ENCODE results near the gene STPG1.

STPG1 gene

DNA sequence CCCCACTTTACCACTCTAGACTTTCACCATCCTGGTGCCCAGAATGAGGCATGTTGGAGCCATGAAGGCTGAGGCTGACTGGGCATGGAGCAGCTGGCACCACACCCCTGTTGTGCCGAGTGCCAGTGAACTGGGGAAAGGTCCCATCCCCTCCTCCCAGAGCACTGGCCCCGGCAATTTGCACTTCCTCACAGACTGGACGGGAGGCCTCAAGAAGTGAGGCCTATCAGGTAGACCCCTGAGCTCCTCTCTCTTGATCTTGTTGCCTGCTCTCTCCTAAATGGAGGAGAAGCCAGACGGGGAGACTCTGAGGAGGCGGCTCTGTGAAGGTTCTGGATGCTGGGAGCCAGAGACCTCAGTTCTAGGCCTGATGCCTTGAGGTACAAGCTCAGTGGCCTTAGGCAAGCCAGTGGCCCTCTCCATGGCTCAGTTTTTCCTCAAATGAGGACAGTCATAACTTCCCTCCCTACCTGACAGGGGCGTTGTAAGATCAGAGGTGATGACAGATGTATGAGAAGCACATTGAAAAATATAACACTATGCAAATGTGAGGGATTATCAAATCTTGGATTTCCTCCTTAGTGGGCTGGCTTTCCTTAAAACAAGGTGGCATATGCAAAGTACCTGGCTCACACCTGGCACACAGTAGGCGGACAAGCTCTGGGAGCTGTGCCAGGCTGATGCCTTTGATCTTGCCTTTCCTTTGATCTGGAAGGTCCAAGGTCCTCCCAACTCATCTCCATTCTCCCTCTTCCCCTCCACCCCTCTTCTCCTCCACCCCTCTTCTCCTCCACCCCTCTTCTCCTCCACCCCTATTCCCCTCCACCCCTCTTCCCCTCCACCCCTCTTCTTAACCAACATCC lies 87.8 kb downstream of the STPG1 start:
- WGBS (ENCODE audit: extremely low coverage, insufficient coverage, insufficient read length) = no CpG with 5 or more reads among the region's 7 CpGs

GRCh38 chr1:24324903-24325302 lies 88.7 kb downstream of the STPG1 start:
- no peak overlapping the region for H4K8ac ChIP-seq (ENCODE audit: low read depth, low read length)
- no peak overlapping the region for H2AFZ ChIP-seq (ENCODE audit: insufficient read depth, low read length, poor library complexity)
- no peak overlapping the region for H2BK120ac ChIP-seq (ENCODE audit: insufficient read depth, low read length, poor library complexity)
- WGBS (ENCODE audit: extremely low coverage, insufficient coverage, insufficient read length) = no CpG with 5 or more reads among the region's 6 CpGs
- peaks cover 20% of the 10 kb centered on the region for H3K79me1 ChIP-seq (ENCODE audit: low read length)
- no peak overlapping the region for H3K9ac ChIP-seq (ENCODE audit: low read length)
- H3K4ac ChIP-seq (ENCODE audit: low read depth, low read length) = no peak overlapping the region
- no peaks in the 10 kb centered on the region for H3K9me3 ChIP-seq (ENCODE audit: insufficient read depth, low read depth, low read length)
- no peaks in the 10 kb centered on the region for H3K27me3 ChIP-seq (ENCODE audit: insufficient read depth, low read length)
- peaks cover 13 to 29% of the 10 kb centered on the region in 2 experiments for H3K4me1 ChIP-seq (ENCODE audit: control insufficient read depth in 1 of 2, insufficient read depth in 2 of 2, low read length in 2 of 2)
- H3K27ac ChIP-seq (ENCODE audit: low read depth, low read length) = no peak overlapping the region
- no peak overlapping the region for H4K12ac ChIP-seq (ENCODE audit: low read depth, low read length)
- H3K23ac ChIP-seq (ENCODE audit: low read length) = no peak overlapping the region
- no peak for DNase-seq
- H3K36me3 ChIP-seq (ENCODE audit: control insufficient read depth in 1 of 2, insufficient read depth in 2 of 2, low read length in 2 of 2) = peaks cover 0 to 2% of the 10 kb centered on the region in 2 experiments
- peaks cover 8% of the 10 kb centered on the region for H3K79me2 ChIP-seq (ENCODE audit: control insufficient read depth, insufficient read depth, low read length, poor library complexity)
- no peak overlapping the region for H2AK5ac ChIP-seq (ENCODE audit: low read length)
- no peak overlapping the region for H2BK5ac ChIP-seq (ENCODE audit: low read depth, low read length, poor library complexity)
- H4K91ac ChIP-seq (ENCODE audit: low read depth, low read length) = no peak overlapping the region
- no peak overlapping the region for H2BK12ac ChIP-seq (ENCODE audit: low read length)
- no peak overlapping the region for H3K14ac ChIP-seq (ENCODE audit: low read length)
- H3K4me2 ChIP-seq (ENCODE audit: low read length) = no peak overlapping the region
- H3K18ac ChIP-seq (ENCODE audit: low read length) = no peak overlapping the region
- H3K4me3 ChIP-seq (ENCODE audit: low read depth, low read length) = no peak overlapping the region

More for the DNA sequence above, 87.8 kb downstream of the STPG1 start:
- Histone ChIP-seq H2AK5ac (ENCODE audit: low read length) (no peak overlapping the region), H4K8ac (ENCODE audit: low read depth, low read length) (no peak overlapping the region), H3K4me3 (ENCODE audit: low read depth, low read length) (no peak overlapping the region), H3K79me2 (ENCODE audit: control insufficient read depth, insufficient read depth, low read length, poor library complexity) (peaks cover 3% of the 10 kb centered on the region), H3K14ac (ENCODE audit: low read length) (no peak overlapping the region), H4K12ac (ENCODE audit: low read depth, low read length) (no peak overlapping the region), H3K18ac (ENCODE audit: low read length) (no peak overlapping the region), H2BK12ac (ENCODE audit: low read length) (no peak overlapping the region), H3K4ac (ENCODE audit: low read depth, low read length) (no peak overlapping the region), H2BK5ac (ENCODE audit: low read depth, low read length, poor library complexity) (no peak overlapping the region), H3K27me3 (ENCODE audit: insufficient read depth, low read length) (no peaks in the 10 kb centered on the region), H2BK120ac (ENCODE audit: insufficient read depth, low read length, poor library complexity) (no peak overlapping the region), H3K36me3 (ENCODE audit: control insufficient read depth in 1 of 2, insufficient read depth in 2 of 2, low read length in 2 of 2) (peaks cover 0 to 2% of the 10 kb centered on the region in 2 experiments), H3K79me1 (ENCODE audit: low read length) (peaks cover 16% of the 10 kb centered on the region), H3K4me2 (ENCODE audit: low read length) (no peak overlapping the region), H3K27ac (ENCODE audit: low read depth, low read length) (no peak overlapping the region), H3K23ac (ENCODE audit: low read length) (no peak overlapping the region), H2AFZ (ENCODE audit: insufficient read depth, low read length, poor library complexity) (no peak overlapping the region), H4K91ac (ENCODE audit: low read depth, low read length) (no peak overlapping the region), H3K9me3 (ENCODE audit: insufficient read depth, low read depth, low read length) (no peaks in the 10 kb centered on the region), H3K4me1 (ENCODE audit: control insufficient read depth in 1 of 2, insufficient read depth in 2 of 2, low read length in 2 of 2) (peaks cover 13 to 23% of the 10 kb centered on the region in 2 experiments), H3K9ac (ENCODE audit: low read length) (no peak overlapping the region)
- DNase-seq = no peak

DNA sequence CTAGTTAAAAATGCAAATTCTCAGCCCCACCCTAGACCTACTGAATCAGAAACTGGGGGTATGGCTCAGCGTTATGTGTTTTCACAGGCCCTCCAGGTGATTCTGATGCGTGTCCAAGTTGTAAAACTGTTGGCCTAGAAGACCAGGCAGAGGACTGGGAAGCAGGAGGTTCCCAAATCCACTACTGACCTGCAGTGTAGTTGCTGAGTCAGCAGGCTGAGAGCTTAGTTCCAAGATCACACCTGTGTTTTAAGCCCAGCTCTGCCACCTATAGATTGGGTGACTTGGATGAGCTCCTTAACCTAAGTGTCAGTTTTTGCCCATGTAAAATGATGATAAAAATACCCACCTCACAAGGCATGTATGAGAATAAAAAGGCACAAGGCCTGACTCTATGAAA lies 90.3 kb downstream of the STPG1 start:
- Histone ChIP-seq H4K12ac (ENCODE audit: low read depth, low read length) (no peak overlapping the region), H3K4ac (ENCODE audit: low read depth, low read length) (peak overlapping the region; percentile 8), H3K4me3 (ENCODE audit: low read depth, low read length) (no peak overlapping the region), H3K9ac (ENCODE audit: low read length) (no peak overlapping the region), H3K4me1 (ENCODE audit: control insufficient read depth in 1 of 2, insufficient read depth in 2 of 2, low read length in 2 of 2) (peaks cover 13 to 39% of the 10 kb centered on the region in 2 experiments), H2BK5ac (ENCODE audit: low read depth, low read length, poor library complexity) (no peak overlapping the region), H2BK12ac (ENCODE audit: low read length) (peak overlapping the region; percentile 15), H4K91ac (ENCODE audit: low read depth, low read length) (no peak overlapping the region), H3K79me2 (ENCODE audit: control insufficient read depth, insufficient read depth, low read length, poor library complexity) (peaks cover 8% of the 10 kb centered on the region), H2AK5ac (ENCODE audit: low read length) (no peak overlapping the region), H2AFZ (ENCODE audit: insufficient read depth, low read length, poor library complexity) (no peak overlapping the region), H3K23ac (ENCODE audit: low read length) (no peak overlapping the region), H2BK120ac (ENCODE audit: insufficient read depth, low read length, poor library complexity) (no peak overlapping the region), H3K27ac (ENCODE audit: low read depth, low read length) (no peak overlapping the region), H4K8ac (ENCODE audit: low read depth, low read length) (no peak overlapping the region), H3K4me2 (ENCODE audit: low read length) (no peak overlapping the region), H3K14ac (ENCODE audit: low read length) (no peak overlapping the region), H3K36me3 (ENCODE audit: control insufficient read depth in 1 of 2, insufficient read depth in 2 of 2, low read length in 2 of 2) (peaks cover 0 to 2% of the 10 kb centered on the region in 2 experiments), H3K9me3 (ENCODE audit: insufficient read depth, low read depth, low read length) (no peaks in the 10 kb centered on the region), H3K18ac (ENCODE audit: low read length) (no peak overlapping the region), H3K27me3 (ENCODE audit: insufficient read depth, low read length) (no peaks in the 10 kb centered on the region), H3K79me1 (ENCODE audit: low read length) (peaks cover 20% of the 10 kb centered on the region)
- peak in 1 of 2 donors; percentile 17 for DNase-seq
- WGBS (ENCODE audit: extremely low coverage, insufficient coverage, insufficient read length) = no CpG with 5 or more reads among the region's 2 CpGs

GRCh38 chr1:24322470-24323177 lies 91.0 kb downstream of the STPG1 start:
- Histone ChIP-seq H3K4me3 (ENCODE audit: low read depth, low read length) (peak overlapping the region; percentile 60), H3K4me2 (ENCODE audit: low read length) (peak overlapping the region; percentile 75), H3K9ac (ENCODE audit: low read length) (no peak overlapping the region), H3K9me3 (ENCODE audit: insufficient read depth, low read depth, low read length) (no peaks in the 10 kb centered on the region), H4K91ac (ENCODE audit: low read depth, low read length) (peak overlapping the region; percentile 47), H2BK12ac (ENCODE audit: low read length) (peak overlapping the region; percentile 10), H3K27me3 (ENCODE audit: insufficient read depth, low read length) (no peaks in the 10 kb centered on the region), H3K23ac (ENCODE audit: low read length) (no peak overlapping the region), H2AK5ac (ENCODE audit: low read length) (no peak overlapping the region), H2AFZ (ENCODE audit: insufficient read depth, low read length, poor library complexity) (no peak overlapping the region), H3K36me3 (ENCODE audit: control insufficient read depth in 1 of 2, insufficient read depth in 2 of 2, low read length in 2 of 2) (peaks cover 0 to 2% of the 10 kb centered on the region in 2 experiments), H3K4me1 (ENCODE audit: control insufficient read depth in 1 of 2, insufficient read depth in 2 of 2, low read length in 2 of 2) (peaks cover 13 to 39% of the 10 kb centered on the region in 2 experiments), H3K18ac (ENCODE audit: low read length) (peak overlapping the region; percentile 27), H4K8ac (ENCODE audit: low read depth, low read length) (no peak overlapping the region), H3K27ac (ENCODE audit: low read depth, low read length) (peak overlapping the region; percentile 86), H2BK5ac (ENCODE audit: low read depth, low read length, poor library complexity) (peak overlapping the region; percentile 33), H3K79me2 (ENCODE audit: control insufficient read depth, insufficient read depth, low read length, poor library complexity) (peaks cover 8% of the 10 kb centered on the region), H3K4ac (ENCODE audit: low read depth, low read length) (no peak overlapping the region), H4K12ac (ENCODE audit: low read depth, low read length) (no peak overlapping the region), H3K79me1 (ENCODE audit: low read length) (peaks cover 20% of the 10 kb centered on the region), H2BK120ac (ENCODE audit: insufficient read depth, low read length, poor library complexity) (peak overlapping the region; percentile 72), H3K14ac (ENCODE audit: low read length) (peak overlapping the region; percentile 38)
- peak in 1 of 2 donors; percentile 26 for DNase-seq
- WGBS (ENCODE audit: extremely low coverage, insufficient coverage, insufficient read length) = no CpG with 5 or more reads among the region's 33 CpGs
